GF-D8 (cell line): ENCODE measurements around the gene SLC6A11.

ENCODE experiments used
- DNase-seq: peaks from one replicate; lab custom pipeline; 2025; lab: John Stamatoyannopoulos, UW

The SLC6A11 gene

GRCh38 chr3:10841100-10841499 lies 25.1 kb downstream of the SLC6A11 start:
- DNase-seq = no peak

- no peak for DNase-seq
These were observed 27.4 kb downstream of the SLC6A11 start for GRCh38 chr3:10843378-10843777.

- DNase-seq = no peak
These were observed 29.2 kb downstream of the SLC6A11 start for GRCh38 chr3:10845001-10845761.

DNA sequence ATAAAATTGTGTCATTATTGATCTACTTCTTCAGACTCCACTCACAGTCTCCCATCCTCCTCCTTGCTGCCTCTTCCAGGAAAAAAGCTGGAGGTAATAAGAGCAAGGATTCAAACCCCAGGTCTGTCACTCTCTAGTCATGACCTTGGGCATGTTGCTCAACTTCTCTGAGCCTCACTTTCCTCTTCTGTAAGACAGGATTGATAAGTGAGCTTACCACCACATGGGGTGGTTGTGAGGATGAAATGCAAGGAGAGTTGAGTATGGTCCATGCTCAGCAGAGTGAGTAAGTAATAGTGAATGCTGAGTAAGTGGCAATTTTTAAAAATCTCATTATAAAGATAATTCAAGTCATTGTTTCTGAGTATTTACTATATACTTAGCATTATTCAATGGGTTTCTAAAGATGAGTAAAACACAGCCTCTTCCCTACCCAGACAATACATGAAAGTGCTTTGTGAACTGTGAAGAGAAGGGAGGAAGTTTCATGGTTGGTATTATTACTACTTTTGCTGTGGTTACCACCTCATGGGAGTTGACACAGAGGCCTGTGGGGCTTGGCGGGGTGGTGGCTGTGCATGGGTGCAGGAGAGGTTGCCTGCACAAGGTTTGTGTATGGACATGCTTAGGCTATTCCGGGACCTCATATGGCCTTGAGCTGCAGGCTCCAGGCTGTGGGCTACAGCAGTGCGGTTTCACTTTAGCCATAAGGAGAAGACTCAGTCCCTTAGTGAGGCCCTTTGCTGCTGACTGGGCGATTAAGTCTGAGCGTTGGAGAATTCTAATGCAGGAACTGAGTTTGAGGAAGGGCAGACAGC lies 30.0 kb downstream of the SLC6A11 start:
- no peak for DNase-seq

- no peak for DNase-seq
These were observed 30.6 kb downstream of the SLC6A11 start for GRCh38 chr3:10846657-10846975.

DNA sequence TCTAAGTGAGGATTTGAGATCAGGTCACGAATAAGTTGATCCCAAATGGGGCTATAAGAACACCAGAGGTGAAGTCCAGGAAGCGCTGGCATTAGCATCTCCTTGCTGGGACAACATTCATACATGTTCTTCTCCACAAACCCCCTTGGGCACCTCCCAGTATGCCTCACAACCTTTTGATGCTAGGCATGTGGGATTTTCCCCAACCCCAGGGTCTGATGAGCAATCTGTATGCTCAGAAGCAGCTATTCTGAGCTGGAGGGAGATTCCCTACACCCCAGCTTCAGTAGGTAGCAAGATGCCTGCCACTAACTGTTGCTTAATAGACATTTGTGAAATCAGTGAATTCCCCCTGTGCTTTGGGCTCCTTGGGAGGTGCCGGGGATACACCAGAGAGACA lies 32.2 kb downstream of the SLC6A11 start:
- DNase-seq = no peak

- no peak for DNase-seq
These were observed 36.2 kb downstream of the SLC6A11 start for GRCh38 chr3:10852066-10852808.

- DNase-seq = no peak
These were observed 39.2 kb downstream of the SLC6A11 start for GRCh38 chr3:10855083-10855870.

DNA sequence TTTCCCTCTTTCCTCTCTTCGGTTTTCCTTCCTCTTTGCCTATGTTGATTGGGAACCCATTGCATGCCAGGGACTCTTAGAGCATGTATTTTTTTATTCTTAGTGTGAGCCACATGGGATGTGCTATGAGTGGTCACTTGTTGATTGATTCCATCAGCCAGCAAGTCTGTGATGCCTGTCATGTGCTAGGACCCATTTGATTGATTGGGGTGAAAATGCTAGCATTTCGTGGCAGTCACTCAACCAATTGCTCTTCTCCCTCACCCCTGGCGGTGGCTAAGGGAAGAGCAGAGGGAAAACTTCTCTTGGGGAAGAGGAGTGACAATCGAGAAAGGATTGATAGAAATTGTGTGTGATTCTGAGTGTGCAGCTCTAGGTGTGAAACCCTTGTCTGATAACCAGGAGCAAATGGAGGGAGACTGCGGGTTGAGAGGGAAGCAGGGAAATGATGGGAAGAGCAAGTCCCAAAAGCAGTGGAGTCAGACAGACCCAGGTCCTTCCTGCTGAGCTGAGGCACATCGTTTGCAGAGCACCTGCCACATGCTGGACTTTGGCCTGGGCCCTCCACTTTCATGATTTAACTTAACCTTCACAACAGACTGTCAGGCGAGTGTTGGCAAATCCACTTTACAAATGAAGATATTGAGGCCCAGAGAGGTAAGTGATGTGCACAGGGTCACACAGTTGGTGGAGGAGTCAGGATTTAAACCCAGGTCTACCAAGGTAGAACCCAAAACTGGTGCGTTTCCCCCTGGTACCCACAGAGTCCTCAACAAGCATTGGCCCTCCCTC lies 40.0 kb downstream of the SLC6A11 start:
- DNase-seq = no peak

- no peak for DNase-seq
These were observed 41.2 kb downstream of the SLC6A11 start for GRCh38 chr3:10857235-10857634.

DNA sequence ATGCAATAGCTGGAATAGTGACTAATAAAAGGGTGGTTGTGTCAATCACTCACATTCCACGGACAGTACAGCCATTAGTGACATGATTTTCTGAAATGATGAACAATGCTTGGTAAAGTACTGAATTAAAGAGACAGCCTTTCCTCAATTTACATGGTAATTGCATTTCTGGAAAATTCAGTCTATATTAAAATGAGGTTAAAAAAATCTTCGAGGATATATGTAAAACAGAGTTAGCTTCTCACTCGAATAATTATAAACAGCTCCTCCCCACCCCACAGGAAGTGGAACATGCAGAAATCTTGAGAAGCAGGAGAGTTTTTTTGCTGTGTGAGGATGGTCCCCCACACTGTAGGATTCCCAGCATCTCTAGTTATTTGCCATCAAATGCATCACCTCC lies 42.1 kb downstream of the SLC6A11 start:
- DNase-seq = no peak

DNA sequence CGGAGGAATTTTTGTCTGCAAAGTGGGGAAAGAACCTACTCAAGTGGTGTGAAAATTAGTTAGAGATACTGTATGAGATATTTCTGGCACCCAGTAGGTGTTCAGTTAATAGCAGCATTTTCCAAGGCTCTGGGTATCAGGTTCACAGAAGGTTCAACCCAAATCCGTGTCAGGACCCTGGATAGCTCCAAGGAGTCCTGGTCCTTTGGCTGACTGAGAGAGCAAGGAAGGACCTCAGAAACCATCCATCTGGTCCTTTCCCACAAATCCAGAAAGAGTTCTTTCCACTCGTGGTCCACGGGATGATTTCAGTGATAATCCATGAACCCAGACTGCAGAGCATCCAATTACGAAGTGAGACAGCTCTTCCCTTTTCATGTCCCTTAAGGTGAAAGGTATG lies 51.4 kb downstream of the SLC6A11 start:
- DNase-seq = no peak

DNA sequence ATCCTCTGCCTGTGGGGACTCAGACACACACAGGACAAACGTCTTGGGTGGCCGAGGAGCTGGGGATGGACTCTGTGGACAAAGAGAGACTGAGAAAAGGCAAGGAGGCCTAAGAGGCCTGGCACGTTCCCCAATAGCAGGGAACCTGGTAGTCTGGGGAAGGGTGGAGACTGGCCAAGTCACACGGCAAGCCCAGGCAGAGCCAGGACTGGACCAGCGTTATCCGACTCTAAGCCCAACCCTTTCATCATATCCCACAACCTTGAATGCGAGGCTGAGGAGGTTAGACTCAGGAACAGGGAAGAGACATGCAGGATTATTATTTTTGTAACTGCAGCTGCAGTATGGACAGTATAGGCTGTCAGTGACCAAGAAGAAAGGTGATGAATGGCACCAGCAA lies 53.4 kb downstream of the SLC6A11 start:
- no peak for DNase-seq

- DNase-seq = no peak
These were observed 54.3 kb downstream of the SLC6A11 start for GRCh38 chr3:10870296-10870695.

DNA sequence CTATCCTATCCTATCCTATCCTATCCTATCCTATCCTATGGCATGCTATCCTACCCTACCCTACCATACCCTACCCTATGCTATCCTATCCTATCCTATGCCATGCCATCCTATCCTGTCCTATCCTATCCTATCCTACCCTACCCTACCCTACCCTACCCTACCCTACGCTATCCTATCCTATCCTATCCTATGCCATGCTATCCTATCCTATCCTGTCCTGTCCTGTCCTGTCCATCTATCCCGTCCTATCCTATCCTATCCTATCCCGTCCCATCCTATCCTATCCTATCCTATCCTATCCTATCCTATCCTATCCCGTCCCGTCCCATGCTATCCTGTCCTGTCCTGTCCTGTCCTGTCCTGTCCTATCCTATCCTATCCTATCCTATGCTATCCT lies 57.4 kb downstream of the SLC6A11 start:
- DNase-seq = no peak

DNA sequence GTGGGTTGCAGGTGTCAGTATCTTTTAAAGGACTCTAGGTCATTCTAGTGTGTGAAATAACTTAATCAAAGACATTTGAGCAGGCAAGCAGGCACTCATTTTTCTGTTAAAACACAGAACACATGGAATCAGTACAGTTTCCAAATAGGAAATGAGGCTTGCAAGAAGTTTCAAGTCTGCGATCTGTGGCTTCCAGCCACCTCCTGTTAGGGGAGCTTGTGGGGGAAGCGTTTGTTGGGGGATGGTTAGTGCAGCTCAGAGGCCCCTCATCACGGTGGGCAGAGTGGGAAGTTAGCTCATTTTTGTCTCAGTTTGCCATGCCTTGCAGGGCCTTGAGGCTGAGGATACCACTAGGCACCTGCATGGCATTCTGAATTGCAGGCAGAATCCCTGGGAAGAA lies 59.9 kb downstream of the SLC6A11 start:
- no peak for DNase-seq

GRCh38 chr3:10876661-10877060 lies 60.6 kb downstream of the SLC6A11 start:
- no peak for DNase-seq

GRCh38 chr3:10882851-10883250 lies 66.8 kb downstream of the SLC6A11 start:
- DNase-seq = no peak

DNA sequence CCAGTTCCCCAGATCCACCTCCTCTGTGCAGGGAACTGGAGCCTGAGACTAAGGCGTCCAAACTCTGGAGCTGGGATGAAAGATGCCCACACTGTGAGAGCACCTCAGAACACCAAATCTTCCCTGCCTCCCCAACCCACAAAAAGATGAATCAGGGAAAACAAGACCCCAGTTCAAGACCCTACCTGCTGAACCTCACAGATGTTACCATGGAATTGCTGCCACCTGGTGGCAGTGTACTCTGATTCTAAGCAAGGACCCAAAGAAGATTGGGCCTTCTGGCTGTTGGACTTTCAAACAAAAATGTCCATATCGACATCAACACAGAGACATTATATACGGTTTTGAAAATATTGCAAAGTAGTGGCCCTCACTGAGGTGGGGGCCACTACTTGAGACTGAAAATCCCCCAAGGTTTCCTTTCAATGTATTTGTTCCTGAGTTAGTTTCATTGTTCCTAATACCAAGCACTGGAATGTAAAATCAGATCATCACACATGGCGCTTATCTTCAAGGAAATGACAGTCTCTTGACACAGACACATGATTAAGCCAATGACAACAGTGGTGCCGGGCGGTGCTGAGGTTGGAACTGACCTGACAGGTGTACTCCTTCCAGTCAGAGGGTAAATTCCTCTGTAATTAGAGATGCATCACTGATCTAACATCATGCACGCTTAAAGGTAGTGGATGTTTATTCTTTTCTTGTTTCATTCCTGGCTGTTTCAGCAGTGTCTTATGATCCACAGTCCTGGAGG lies 67.6 kb downstream of the SLC6A11 start:
- DNase-seq = no peak

- DNase-seq = no peak
These were observed 71.0 kb downstream of the SLC6A11 start for GRCh38 chr3:10887015-10887414.
